Endothelial cell of umbilical vein (primary cell): ENCODE data around the gene SLF1. TPM values are rescaled to one million over a fixed set of nuclear protein-coding genes. Genes with fewer than 3 reads are reported as not detected.

ENCODE experiments used
- BruUV-seq: library from RNA; stranded (reverse); fragments of 400-500 nt; replicated peaks from 2 replicates; lab custom pipeline; 2021; lab: Mats Ljungman, UMichigan
- CTCF ChIA-PET: fragments of 300-600, 350-600 bp; sonication (Branson Sonifier 250); formaldehyde crosslinking; loops from one replicate; lab custom pipeline; 2021; ENCODE audit warnings: antibody characterized with exemption, inconsistent platforms; lab: Charles Lee
- POLR2A ChIA-PET: fragments of 300-600, 350-600 bp; sonication (Branson Sonifier 250); formaldehyde crosslinking; loops from one replicate; lab custom pipeline; 2021; ENCODE audit warnings: antibody characterized with exemption, inconsistent platforms; lab: Charles Lee
- DNase-seq: peaks from one replicate; pipeline ENCODE4 v3.0.0-alpha.2; 2011; ENCODE audit warnings: low read depth, low spot score
- FAIRE-seq: peaks from 2 replicates; lab custom pipeline; 2011; peaks lifted over from hg19 to GRCh38; lab: Jason Lieb, UNC
- H2AFZ ChIP-seq: 2 replicates; pipeline ENCODE4 v1.6.0; 2012; ENCODE audit warnings: low read depth, low read length, control low read depth, inconsistent platforms
- H3K27ac ChIP-seq: 2 replicates; pipeline ENCODE4 v1.5.1; 2011; ENCODE audit warnings: low read depth, mild to moderate bottlenecking, control low read depth, low read length, moderate library complexity; ENCODE audit not compliant: insufficient read depth
- H3K27me3 ChIP-seq, 2 experiments: 2 replicates each; pipeline versions ENCODE4 v1.6.0 to v1.6.1; 2011; ENCODE audit warnings: low read length in 2 of 2, mixed read lengths in 1 of 2; ENCODE audit not compliant: control insufficient read depth in 2 of 2, insufficient read depth in 2 of 2
- H3K36me3 ChIP-seq, 2 experiments: 2 replicates in 1 of 2; 3 replicates in 1 of 2; pipeline ENCODE4 v1.5.1; 2011; ENCODE audit warnings: low read length in 2 of 2, mild to moderate bottlenecking in 1 of 2, moderate library complexity in 1 of 2; ENCODE audit not compliant: control insufficient read depth in 2 of 2, insufficient read depth in 2 of 2; ENCODE audit errors: extremely low read depth in 1 of 2
- H3K4me1 ChIP-seq: 3 replicates; pipeline ENCODE4 v1.5.1; 2011; ENCODE audit warnings: mild to moderate bottlenecking, low read length; ENCODE audit not compliant: control insufficient read depth, insufficient read depth; ENCODE audit errors: extremely low read depth
- H3K4me2 ChIP-seq: 2 replicates; pipeline ENCODE4 v1.6.1; 2011; ENCODE audit warnings: low read length, control low read depth, mixed read lengths; ENCODE audit not compliant: insufficient read depth
- H3K4me3 ChIP-seq, 3 experiments: fragments of 200-600 bp in 1 of 3; sonication (generic), shearing (Covaris generic) in 1 of 3; replicated peaks in 1 of 3; 2 replicates each; pipeline ENCODE4 v1.5.1; 2011 to 2016; ENCODE audit warnings: control low read depth in 3 of 3, low read length in 3 of 3, mild to moderate bottlenecking in 2 of 3, inconsistent platforms in 1 of 3, low read depth in 1 of 3, moderate library complexity in 1 of 3; ENCODE audit not compliant: insufficient read depth in 1 of 3
- H3K79me2 ChIP-seq: 2 replicates; pipeline ENCODE4 v1.6.0; 2012; ENCODE audit warnings: low read length, inconsistent platforms; ENCODE audit not compliant: control insufficient read depth, insufficient read depth
- H3K9ac ChIP-seq: replicated peaks from 2 replicates; pipeline ENCODE3; 2011; ENCODE audit warnings: low read length, control low read depth; ENCODE audit not compliant: insufficient read depth; ENCODE audit errors: extremely low read depth
- H3K9me1 ChIP-seq: replicated peaks from 3 replicates; pipeline ENCODE4 v1.6.0; 2011; ENCODE audit warnings: mild to moderate bottlenecking, low read length; ENCODE audit not compliant: control insufficient read depth, insufficient read depth; ENCODE audit errors: extremely low read depth
- H3K9me3 ChIP-seq: replicated peaks from 2 replicates; pipeline ENCODE4 v1.5.1; 2012; ENCODE audit warnings: low read length, inconsistent platforms; ENCODE audit not compliant: control insufficient read depth, insufficient read depth
- H4K20me1 ChIP-seq: replicated peaks from 2 replicates; pipeline ENCODE3; 2011; ENCODE audit warnings: mild to moderate bottlenecking, low read length; ENCODE audit not compliant: control insufficient read depth, insufficient read depth; ENCODE audit errors: extremely low read depth
- CTCF ChIP-seq, 2 donors: IDR thresholded peaks; 1 replicate in 1 of 2; 2 replicates in 1 of 2; pipeline ENCODE4 v1.5.1; 2011; ENCODE audit warnings: low read length in 2 of 2, mild to moderate bottlenecking in 2 of 2, moderate library complexity in 2 of 2, control low read depth in 1 of 2, inconsistent platforms in 1 of 2, low read depth in 1 of 2; ENCODE audit not compliant: insufficient read depth in 1 of 2; ENCODE audit errors: extremely low read depth in 1 of 2
- EZH2 ChIP-seq: IDR thresholded peaks from 2 replicates; pipeline ENCODE4 v1.6.1; 2012; ENCODE audit warnings: borderline replicate concordance, low read depth, mild to moderate bottlenecking, moderate library complexity, low read length, inconsistent platforms; ENCODE audit not compliant: severe bottlenecking
- FOS ChIP-seq: IDR thresholded peaks from 2 replicates; pipeline ENCODE4 v1.6.1; 2011; ENCODE audit warnings: mild to moderate bottlenecking, low read length, moderate library complexity, borderline replicate concordance; ENCODE audit not compliant: insufficient read depth
- GATA2 ChIP-seq: IDR thresholded peaks from 2 replicates; pipeline ENCODE4 v1.7.0; 2011; ENCODE audit warnings: low read depth, mild to moderate bottlenecking, moderate library complexity, mixed read lengths, low read length; ENCODE audit not compliant: insufficient read length, insufficient read depth
- JUN ChIP-seq: IDR thresholded peaks from 2 replicates; pipeline ENCODE4 v1.6.1; 2011; ENCODE audit warnings: borderline replicate concordance, low read depth; ENCODE audit not compliant: insufficient read length, insufficient read depth
- MYC ChIP-seq: IDR thresholded peaks from one replicate; pipeline ENCODE4 v1.6.1; 2011; ENCODE audit warnings: mild to moderate bottlenecking, low read depth, low read length
- POLR2A ChIP-seq: IDR thresholded peaks from 2 replicates; pipeline ENCODE4 v1.6.1; 2012; ENCODE audit warnings: low read depth, mild to moderate bottlenecking, control low read depth, low read length
- POLR2AphosphoS5 ChIP-seq: IDR thresholded peaks from 2 replicates; pipeline ENCODE4 v1.6.1; 2012; ENCODE audit warnings: low read depth, mild to moderate bottlenecking, control low read depth, low read length, moderate library complexity; ENCODE audit not compliant: insufficient read depth
- dilution Hi-C: fragments of 300-500 bp; cut with MboI; formaldehyde crosslinking; loops from one replicate; pipeline ENCODE4 v1.15.0; 2019; ENCODE audit warnings: low sequenced_read_pairs; ENCODE audit not compliant: extremely low pct_ligation_motif_present
- intact Hi-C: fragments of 100-400 bp; cut with micrococcal nuclease; formaldehyde crosslinking; loops from one replicate; pipeline ENCODE4 v1.10.0; 2022
- polyA plus RNA-seq, 4 experiments: library from polyadenylated mRNA; depleted of rRNA in 3 of 4; stranded (reverse) in 3 of 4; unstranded in 1 of 4; fragments of >200 nt; gene quantifications; 2 replicates each; pipeline versions ENCODE4 v1.2.1 to v1.2.3, GENCODE V29; 2011 to 2012; ENCODE audit warnings: missing spikeins in 1 of 4
- total RNA-seq: library from RNA; stranded (reverse); gene quantifications from 2 replicates; pipeline ENCODE4 v1.2.3, GENCODE V29; 2021
- TF ChIP-seq, protein P1 (sequence below): IDR thresholded peaks from 2 replicates; pipeline ENCODE4 v1.6.1; 2011; ENCODE audit not compliant: insufficient read depth, insufficient read length

Gene SLF1
- total and polyA plus RNA-seq, 2 donors (not counting 3 experiments of a cell fraction or from before 2014, with no cell fraction given), result 1.4 to 8.5 TPM

- H3K27me3 ChIP-seq, result no peaks in the 10 kb centered on the region
- ChIA-PET POLR2A (no interaction called here), CTCF (interaction anchor here (1.3 kb wide), 1 partner anchor 77 kb away, joined by 3 read pairs; no protein-coding TSS in a partner anchor)
- no peaks in the 10 kb centered on the region for H4K20me1 ChIP-seq
- H2AFZ ChIP-seq, result no peak overlapping the region
- no peaks in the 10 kb centered on the region for H3K36me3 ChIP-seq
- DNase-seq, result no peak
- H3K4me1 ChIP-seq, result no peaks in the 10 kb centered on the region
- H3K9me3 ChIP-seq, result no peaks in the 10 kb centered on the region
- no peaks in the 10 kb centered on the region for H3K9me1 ChIP-seq
- intact Hi-C loops, result no loop called here
- no peak overlapping the region for H3K4me3 ChIP-seq
- dilution Hi-C loops, result no loop called here
- TF ChIP-seq EZH2, result no peak
- no peak overlapping the region for H3K4me2 ChIP-seq
- H3K27ac ChIP-seq, result no peak overlapping the region
- no peak for FAIRE-seq
- no peaks in the 10 kb centered on the region for H3K79me2 ChIP-seq
- no peak overlapping the region for H3K9ac ChIP-seq
- no TSS peak for BruUV-seq
Observed at GRCh38 chr5:94660506-94660905, 42.0 kb downstream of the SLF1 start.

DNA sequence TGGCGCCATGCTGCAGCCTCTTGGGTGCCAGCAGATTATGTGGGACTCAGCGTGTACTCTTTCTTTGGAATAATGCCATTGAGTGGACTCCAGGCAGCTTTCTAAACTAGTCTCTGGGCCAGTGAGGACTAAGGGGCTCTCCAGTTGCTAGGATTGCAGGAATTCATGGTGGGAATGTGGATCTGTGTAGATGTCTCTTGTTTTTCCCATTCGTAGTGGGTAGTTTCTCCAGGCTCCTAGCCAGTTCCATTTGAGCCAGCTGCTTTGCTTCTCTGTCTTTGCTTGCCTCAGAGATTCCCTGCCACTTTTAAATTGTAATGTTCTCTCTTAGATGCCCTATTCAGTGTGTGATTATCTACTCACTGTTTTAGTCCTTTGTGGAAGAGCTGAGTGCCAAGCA is 42.6 kb downstream of the SLF1 start:
- Histone ChIP-seq H3K36me3 (no peaks in the 10 kb centered on the region), H3K9ac (no peak overlapping the region), H4K20me1 (no peaks in the 10 kb centered on the region), H3K4me2 (no peak overlapping the region), H3K9me1 (no peaks in the 10 kb centered on the region), H3K27ac (no peak overlapping the region), H3K79me2 (no peaks in the 10 kb centered on the region), H3K27me3 (no peaks in the 10 kb centered on the region), H3K4me1 (no peaks in the 10 kb centered on the region), H2AFZ (no peak overlapping the region), H3K9me3 (no peaks in the 10 kb centered on the region), H3K4me3 (no peak overlapping the region)
- TF ChIP-seq FOS (no peak), GATA2 (no peak), POLR2A (no peak), CTCF (IDR thresholded peaks at IDR 0.05; ENCODE audit: extremely low read depth in 1 of 2, insufficient read depth in 1 of 2, low read depth in 1 of 2, low read length in 2 of 2) (no peak), POLR2AphosphoS5 (no peak), MYC (no peak), JUN (no peak), EZH2 (no peak)
- TF ChIP-seq, protein P1, sequence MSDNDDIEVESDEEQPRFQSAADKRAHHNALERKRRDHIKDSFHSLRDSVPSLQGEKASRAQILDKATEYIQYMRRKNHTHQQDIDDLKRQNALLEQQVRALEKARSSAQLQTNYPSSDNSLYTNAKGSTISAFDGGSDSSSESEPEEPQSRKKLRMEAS, result no peak
- ChIA-PET POLR2A (no interaction called here), CTCF (interaction anchor here (1.3 kb wide), 1 partner anchor 77 kb away, joined by 3 read pairs; no protein-coding TSS in a partner anchor)
- FAIRE-seq (no peak), DNase-seq (no peak)
- no TSS peak for BruUV-seq
- intact Hi-C loops (no loop called here), dilution Hi-C loops (no loop called here)
